T-helper 1 cell treated with Interleukin-12 subunit alpha and Interleukin-12 subunit beta and Interleukin-4 antibody, amounts not matched to agents 30 μg/mL and 1 μg/mL, for 36 hours (primary cell): Measurements from ENCODE around the gene GRHL1.

Source experiments
- H3K27ac Mint-ChIP-seq: one replicate; pipeline ENCODE4 v1.8.0; 2021; ENCODE audit warnings: mild to moderate bottlenecking, mixed read lengths
- H3K27me3 Mint-ChIP-seq: one replicate; pipeline ENCODE4 v1.8.0; 2021; ENCODE audit warnings: low read depth, mixed read lengths
- H3K36me3 Mint-ChIP-seq: one replicate; pipeline ENCODE4 v1.8.0; 2021; ENCODE audit warnings: low read depth, mixed read lengths
- H3K4me1 Mint-ChIP-seq: one replicate; pipeline ENCODE4 v1.8.0; 2021; ENCODE audit warnings: low read depth, mixed read lengths
- H3K4me3 Mint-ChIP-seq: one replicate; pipeline ENCODE4 v1.8.0; 2021; ENCODE audit warnings: mild to moderate bottlenecking, moderate library complexity, mixed read lengths
- H3K9me3 Mint-ChIP-seq: one replicate; pipeline ENCODE4 v1.8.0; 2021; ENCODE audit warnings: mixed read lengths

GRHL1 gene

DNA sequence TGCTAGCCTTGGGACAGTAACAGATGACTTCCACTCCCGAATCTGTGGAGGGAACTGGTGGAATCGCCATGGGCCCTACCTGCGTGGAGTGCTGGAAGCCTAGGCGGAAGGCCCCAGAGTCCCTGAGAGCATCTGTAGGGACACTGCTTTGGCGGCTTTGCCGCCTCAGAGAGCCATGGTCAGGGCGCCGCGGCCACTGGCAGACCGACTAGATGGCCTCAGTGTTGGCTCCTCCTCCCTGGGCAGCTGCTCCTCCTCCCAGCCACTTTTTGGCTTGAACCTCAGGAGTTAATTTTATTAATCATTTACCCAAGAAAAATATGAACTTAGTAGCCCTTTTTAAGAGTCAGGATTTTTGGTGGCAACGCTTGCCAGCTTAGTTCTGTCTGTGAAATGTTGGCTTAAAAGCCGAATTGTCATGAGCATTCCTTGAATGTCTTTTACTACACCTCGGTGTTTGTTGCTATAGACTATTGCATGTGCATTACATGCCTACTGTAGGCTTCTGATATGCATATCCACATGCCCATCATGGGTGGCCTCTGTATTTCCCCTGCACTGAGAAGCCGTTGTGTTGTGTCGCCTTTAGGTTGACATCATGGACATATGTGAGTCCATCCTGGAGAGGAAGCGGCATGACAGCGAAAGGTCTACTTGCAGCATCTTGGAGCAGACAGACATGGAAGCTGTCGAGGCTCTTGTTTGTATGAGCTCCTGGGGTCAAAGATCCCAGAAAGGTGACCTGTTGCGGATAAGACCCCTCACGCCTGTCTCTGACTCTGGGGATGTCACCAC, 94.3 kb downstream of the GRHL1 start:
- no peaks in the 10 kb centered on the region for H3K9me3 Mint-ChIP-seq
- peaks cover 22% of the 10 kb centered on the region for H3K27me3 Mint-ChIP-seq
- peaks cover 16% of the 10 kb centered on the region for H3K4me1 Mint-ChIP-seq
- peaks cover 16% of the 10 kb centered on the region for H3K36me3 Mint-ChIP-seq
- no peak overlapping the region for H3K4me3 Mint-ChIP-seq
- H3K27ac Mint-ChIP-seq: no peak overlapping the region

DNA sequence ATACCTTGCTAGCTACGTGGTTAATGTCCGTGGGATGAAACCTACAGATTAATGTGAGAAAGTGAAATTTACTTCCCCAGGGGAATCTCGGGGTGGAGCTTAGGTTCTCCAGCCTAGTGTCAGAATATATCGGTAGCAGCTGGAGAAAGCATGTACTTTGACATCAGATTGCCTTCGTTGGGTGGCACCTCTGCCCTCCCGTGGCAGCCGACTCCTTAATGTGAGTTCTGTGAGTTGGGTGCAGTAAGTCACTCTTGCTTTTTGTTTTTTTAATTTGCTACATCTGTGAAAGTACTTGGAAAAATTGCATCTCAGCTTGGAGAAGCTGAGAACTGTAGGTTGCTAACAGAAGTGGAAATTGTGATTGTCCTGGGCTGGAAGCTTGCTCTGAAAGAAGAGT, 95.4 kb downstream of the GRHL1 start:
- Mint-ChIP-seq H3K36me3 (peaks cover 17% of the 10 kb centered on the region), H3K27me3 (peaks cover 13% of the 10 kb centered on the region), H3K9me3 (no peaks in the 10 kb centered on the region), H3K4me3 (no peak overlapping the region), H3K4me1 (peaks cover 14% of the 10 kb centered on the region), H3K27ac (no peak overlapping the region)

DNA sequence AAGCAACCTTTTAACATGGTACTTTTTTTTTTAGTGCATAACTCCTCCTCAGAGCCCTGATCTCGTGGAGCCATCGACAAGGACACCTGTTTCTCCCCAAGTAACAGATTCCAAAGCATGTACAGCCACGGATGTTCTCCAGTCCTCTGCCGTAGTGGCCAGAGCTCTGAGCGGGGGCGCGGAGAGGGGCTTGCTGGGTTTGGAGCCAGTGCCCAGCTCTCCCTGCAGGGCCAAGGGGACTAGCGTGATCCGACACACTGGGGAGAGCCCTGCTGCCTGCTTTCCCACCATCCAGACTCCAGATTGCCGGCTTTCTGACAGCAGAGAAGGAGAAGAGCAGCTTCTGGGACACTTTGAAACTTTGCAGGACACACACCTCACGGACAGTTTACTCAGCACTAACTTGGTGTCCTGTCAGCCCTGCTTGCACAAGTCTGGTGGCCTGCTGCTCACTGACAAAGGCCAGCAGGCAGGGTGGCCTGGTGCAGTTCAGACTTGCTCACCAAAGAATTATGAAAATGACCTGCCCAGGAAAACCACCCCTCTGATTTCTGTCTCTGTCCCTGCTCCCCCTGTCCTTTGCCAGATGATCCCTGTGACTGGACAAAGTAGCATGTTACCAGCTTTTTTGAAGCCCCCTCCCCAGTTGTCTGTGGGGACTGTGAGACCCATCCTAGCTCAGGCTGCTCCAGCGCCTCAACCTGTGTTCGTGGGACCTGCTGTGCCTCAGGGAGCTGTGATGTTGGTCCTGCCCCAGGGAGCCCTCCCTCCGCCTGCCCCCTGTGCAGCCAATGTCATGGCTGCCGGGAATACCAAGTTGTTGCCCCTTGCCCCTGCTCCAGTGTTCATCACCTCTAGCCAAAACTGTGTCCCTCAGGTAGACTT, 96.4 kb downstream of the GRHL1 start:
- Mint-ChIP-seq H3K4me1 (peaks cover 8% of the 10 kb centered on the region), H3K36me3 (peaks cover 23% of the 10 kb centered on the region), H3K27me3 (peaks cover 4% of the 10 kb centered on the region), H3K9me3 (no peaks in the 10 kb centered on the region), H3K4me3 (no peak overlapping the region), H3K27ac (no peak overlapping the region)

DNA sequence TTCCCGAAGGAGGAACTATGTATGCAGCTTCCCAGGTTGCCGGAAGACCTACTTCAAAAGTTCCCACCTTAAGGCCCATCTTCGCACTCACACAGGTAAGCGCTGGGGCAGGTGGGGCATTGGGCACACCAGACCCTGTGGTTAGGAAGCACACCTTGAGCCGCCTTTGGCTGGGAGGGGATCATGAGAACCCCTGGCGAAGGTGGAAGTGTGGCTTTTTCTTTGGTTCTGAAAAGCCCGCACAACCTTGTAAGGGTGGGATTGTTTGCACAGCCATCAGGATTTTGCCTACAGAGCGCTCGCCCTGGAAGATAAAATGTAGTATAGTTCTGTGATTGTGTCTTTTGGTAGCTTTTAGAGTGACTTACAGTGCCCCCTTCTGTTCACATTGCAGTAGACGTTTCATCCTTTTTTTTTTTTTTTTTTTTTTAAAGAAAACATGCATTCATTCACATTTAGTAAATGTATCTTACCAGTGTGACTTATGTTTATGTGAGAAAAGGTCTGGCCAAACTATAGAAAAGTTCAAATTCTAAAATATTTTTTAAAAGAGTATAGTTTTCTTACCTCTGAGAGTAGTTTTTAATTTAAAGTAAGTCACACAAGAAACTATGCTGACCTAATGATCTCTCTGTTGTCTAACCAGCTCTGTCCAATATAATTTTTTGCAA, 97.1 kb downstream of the GRHL1 start:
- Mint-ChIP-seq H3K27ac (no peak overlapping the region), H3K36me3 (peaks cover 25% of the 10 kb centered on the region), H3K27me3 (peaks cover 3% of the 10 kb centered on the region), H3K9me3 (no peaks in the 10 kb centered on the region), H3K4me1 (peaks cover 8% of the 10 kb centered on the region), H3K4me3 (no peak overlapping the region)
